K562 (cell line): Measurements from ENCODE around the gene TMEM129. TPM values are rescaled to one million over a fixed set of nuclear protein-coding genes. Genes with fewer than 3 reads are reported as not detected.

Experiments used
- BRD4 ChIP-seq: fragments of 200-600 bp; sonication (generic); IDR thresholded peaks from 2 replicates; pipeline ENCODE4 v1.6.1; 2017; ENCODE audit warnings: inconsistent platforms
- CBX2 ChIP-seq: fragments of 200-600 bp; sonication (generic); IDR thresholded peaks from one replicate; pipeline ENCODE4 v1.6.1; 2012; ENCODE audit warnings: mild to moderate bottlenecking, low read length, inconsistent platforms; ENCODE audit not compliant: insufficient read depth, poor library complexity, severe bottlenecking
- CHD4 ChIP-seq: fragments of 200-600 bp; sonication (generic); IDR thresholded peaks from 3 replicates; pipeline ENCODE4 v1.6.1; 2012; ENCODE audit warnings: low read depth, mild to moderate bottlenecking, mixed read lengths, low read length, inconsistent platforms; ENCODE audit not compliant: insufficient read depth, insufficient replicate concordance, poor library complexity, severe bottlenecking
- COPS2 ChIP-seq: fragments of 450-650 bp; conservative IDR thresholded peaks from 2 replicates; pipeline ENCODE4 v1.6.1; 2016; ENCODE audit warnings: mild to moderate bottlenecking, moderate library complexity
- CTBP1 ChIP-seq: fragments of 450-650 bp; IDR thresholded peaks from 2 replicates; pipeline ENCODE4 v1.6.1; 2016; ENCODE audit warnings: borderline replicate concordance
- EP400 ChIP-seq: fragments of 450-650 bp; IDR thresholded peaks from 2 replicates; pipeline ENCODE4 v1.6.1; 2017; ENCODE audit warnings: antibody characterized with exemption, mild to moderate bottlenecking, moderate library complexity
- HNRNPUL1 ChIP-seq: fragments of 200-400 bp; formaldehyde crosslinking; IDR thresholded peaks from 2 replicates; pipeline ENCODE4 v1.6.1; 2017; ENCODE audit warnings: low read length
- ID3 ChIP-seq, 2 experiments: fragments of 250-450 bp in 1 of 2; fragments of 450-650 bp in 1 of 2; sonication (Bioruptor Pico) in 1 of 2; IDR thresholded peaks; 2 replicates each; pipeline versions ENCODE4 v1.6.1 to v1.8.0; 2016 to 2021; ENCODE audit warnings: mild to moderate bottlenecking in 2 of 2, moderate library complexity in 2 of 2, missing compliant biosample characterization in 1 of 2, missing genetic modification characterization in 1 of 2
- KHSRP ChIP-seq: fragments of 450-650 bp; IDR thresholded peaks from 2 replicates; pipeline ENCODE4 v1.6.1; 2017
- MECOM ChIP-seq: fragments of 250-450 bp; sonication (Bioruptor Pico); IDR thresholded peaks from 2 replicates; pipeline ENCODE4 v1.8.0; 2022; ENCODE audit warnings: inconsistent platforms
- MIER1 ChIP-seq: fragments of 450-650 bp; IDR thresholded peaks from 2 replicates; pipeline ENCODE4 v1.6.1; 2016; ENCODE audit warnings: antibody characterized with exemption, mild to moderate bottlenecking, low read depth
- MTA3 ChIP-seq: fragments of 450-650 bp; formaldehyde crosslinking; IDR thresholded peaks from 2 replicates; pipeline ENCODE4 v1.6.1; 2017; ENCODE audit warnings: mild to moderate bottlenecking, borderline replicate concordance
- PPARD ChIP-seq: fragments of 250-450 bp; sonication (Bioruptor Pico); IDR thresholded peaks from 2 replicates; pipeline ENCODE4 v1.8.0; 2022; ENCODE audit warnings: inconsistent platforms, mild to moderate bottlenecking, moderate library complexity
- RNF2 ChIP-seq: sonication (generic); IDR thresholded peaks from 2 replicates; pipeline ENCODE4 v1.6.1; 2016
- STAT5A ChIP-seq: IDR thresholded peaks from 2 replicates; pipeline ENCODE4 v1.6.1; 2012; ENCODE audit warnings: low read length, inconsistent platforms, borderline replicate concordance
- TBP ChIP-seq: optimal IDR thresholded peaks from 2 replicates; pipeline ENCODE3; 2011; ENCODE audit warnings: low read depth, low read length, improper control_type of control experiment
- TCF7L2 ChIP-seq: fragments of 150-350 bp; IDR thresholded peaks from 2 replicates; pipeline ENCODE4 v1.6.1; 2016; ENCODE audit warnings: low read depth, mild to moderate bottlenecking, low read length, moderate library complexity
- USF1 ChIP-seq: sonication (generic); formaldehyde crosslinking; IDR thresholded peaks from 2 replicates; pipeline ENCODE4 v1.9.0; 2022; ENCODE audit warnings: mild to moderate bottlenecking, missing genetic modification reagents
- ZBTB43 ChIP-seq: sonication (generic); formaldehyde crosslinking; IDR thresholded peaks from 2 replicates; pipeline ENCODE4 v1.8.0; 2023; ENCODE audit warnings: mild to moderate bottlenecking, missing genetic modification reagents
- ZFP1 ChIP-seq: fragments of 450-650 bp; formaldehyde crosslinking; IDR thresholded peaks from 2 replicates; pipeline ENCODE4 v1.4.0; 2020; ENCODE audit warnings: mild to moderate bottlenecking, mixed read lengths
- ZKSCAN1 ChIP-seq: fragments of 150-350 bp; IDR thresholded peaks from 2 replicates; pipeline ENCODE4 v1.6.1; 2016; ENCODE audit warnings: low read depth, low read length
- ZNF324 ChIP-seq: fragments of 250-450 bp; sonication (Bioruptor Pico); IDR thresholded peaks from 2 replicates; pipeline ENCODE4 v1.4.0; 2020; ENCODE audit warnings: mild to moderate bottlenecking
- ZNF354B ChIP-seq: fragments of 250-450 bp; sonication (Bioruptor Pico); IDR thresholded peaks from 2 replicates; pipeline ENCODE4 v1.4.0; 2020
- ZNF644 ChIP-seq: fragments of 200-800 bp; sonication (Bioruptor generic); IDR thresholded peaks from 2 replicates; pipeline ENCODE4 v1.6.1; 2016; ENCODE audit warnings: low read depth, missing genetic modification characterization, missing compliant biosample characterization
- polyA plus RNA-seq, 8 experiments: library from polyadenylated mRNA; depleted of rRNA in 4 of 8; stranded (reverse) in 5 of 8; unstranded in 3 of 8; fragments of >200 nt; fragmentation: Nextera tagmentation in 2 of 8; fragmentation: Illumina TruSeq in 1 of 8; extraction: Ambion mirVana in 2 of 8; extraction: Trizol in 1 of 8; gene quantifications; 2 replicates each; pipeline versions ENCODE4 v1.2.1 to v1.2.3, GENCODE V29; 2011 to 2014; ENCODE audit warnings: inconsistent platforms in 1 of 8, missing spikeins in 1 of 8
- total RNA-seq, 7 experiments: library from RNA; depleted of rRNA in 6 of 7; stranded (reverse); fragments of >200 nt in 6 of 7; fragmentation: Illumina TruSeq in 2 of 7; extraction: Trizol in 2 of 7; gene quantifications; 2 replicates each; pipeline versions ENCODE4 v1.2.1 to v1.2.3, GENCODE V29; 2011 to 2021; ENCODE audit warnings: low replicate concordance in 1 of 7
- TF ChIP-seq, protein P1 (sequence below): fragments of 250-450 bp; sonication (Bioruptor Pico); IDR thresholded peaks from 2 replicates; pipeline ENCODE4 v1.8.0; 2022; ENCODE audit warnings: inconsistent platforms, mild to moderate bottlenecking, moderate library complexity, borderline replicate concordance

TMEM129 gene
- total and polyA plus RNA-seq, 9 of the 15 experiments (the other 6 are each of a cell fraction or from before 2014, with no cell fraction given): 0.34 to 47.2 (median 18.8) TPM

DNA sequence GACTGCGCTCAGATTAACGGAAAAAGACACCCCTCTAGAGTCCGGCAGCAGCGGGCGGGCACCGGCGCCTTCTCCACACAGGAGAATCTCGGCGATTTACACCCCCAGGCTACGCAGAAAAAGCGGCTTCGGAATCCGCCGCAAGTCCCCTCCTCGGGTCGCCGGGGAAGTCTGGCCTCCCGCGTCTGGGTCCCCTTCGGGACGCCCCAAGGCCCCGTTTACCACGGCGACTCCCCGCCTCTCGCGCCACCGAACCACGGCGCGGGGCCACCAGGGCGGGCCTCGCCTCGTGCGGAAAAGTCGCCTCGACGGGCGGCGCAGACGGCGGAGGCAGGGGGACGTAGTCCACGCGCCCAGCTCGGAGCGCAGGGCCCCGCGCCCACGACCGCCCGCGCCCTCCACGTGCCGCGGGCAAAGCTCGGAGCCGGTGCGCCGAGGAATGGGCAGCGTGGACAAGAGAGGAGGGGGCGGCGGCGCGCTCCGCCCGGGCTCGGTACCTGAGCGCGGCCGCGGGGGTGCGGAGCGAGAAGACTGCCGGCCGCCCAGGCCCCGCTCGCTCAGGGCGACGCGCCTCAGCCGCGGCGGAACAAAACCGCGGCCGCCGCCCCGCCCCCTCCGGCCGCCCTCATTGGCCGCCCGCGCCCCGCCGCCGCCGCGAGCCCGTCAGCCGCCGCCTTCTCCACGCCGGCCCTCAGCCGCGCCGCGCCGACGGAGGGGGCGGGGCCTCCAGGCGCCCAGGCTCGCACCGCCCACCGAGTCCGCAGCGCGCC is 37.2 kb downstream of the TMEM129 start, which contains the start of gene FAM53A (continued):
- TF ChIP-seq CBX2: no peak
- TF ChIP-seq ZNF644: no peak
- TF ChIP-seq, protein P1, sequence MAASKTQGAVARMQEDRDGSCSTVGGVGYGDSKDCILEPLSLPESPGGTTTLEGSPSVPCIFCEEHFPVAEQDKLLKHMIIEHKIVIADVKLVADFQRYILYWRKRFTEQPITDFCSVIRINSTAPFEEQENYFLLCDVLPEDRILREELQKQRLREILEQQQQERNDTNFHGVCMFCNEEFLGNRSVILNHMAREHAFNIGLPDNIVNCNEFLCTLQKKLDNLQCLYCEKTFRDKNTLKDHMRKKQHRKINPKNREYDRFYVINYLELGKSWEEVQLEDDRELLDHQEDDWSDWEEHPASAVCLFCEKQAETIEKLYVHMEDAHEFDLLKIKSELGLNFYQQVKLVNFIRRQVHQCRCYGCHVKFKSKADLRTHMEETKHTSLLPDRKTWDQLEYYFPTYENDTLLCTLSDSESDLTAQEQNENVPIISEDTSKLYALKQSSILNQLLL (CRISPR knock-in tag): no peak
- TF ChIP-seq USF1 (CRISPR knock-in tag): 0 out of 2 replicates have a peak, but pooled peaks have one; percentile 33
- no peak for TF ChIP-seq ZNF324
- TF ChIP-seq EP400: peak; percentile 17; the same call in 1 of the 2 replicates
- TF ChIP-seq BRD4: no peak
- TF ChIP-seq TBP: peak; percentile 56
- peak; percentile 99 for TF ChIP-seq CTBP1
- TF ChIP-seq MECOM (CRISPR knock-in tag): no peak
- no peak for TF ChIP-seq MIER1
- no peak for TF ChIP-seq STAT5A
- TF ChIP-seq ID3 (CRISPR knock-in tag; IDR thresholded peaks at IDR 0.05): no peak
- TF ChIP-seq ID3 (tag; IDR thresholded peaks at IDR 0.05): peak; percentile 75; the same call in 1 of the 2 replicates
- no peak for TF ChIP-seq KHSRP
- TF ChIP-seq ZNF354B: no peak
- TF ChIP-seq RNF2: peak; percentile 63; the same call in 1 of the 2 replicates
- no peak for TF ChIP-seq CHD4
- no peak for TF ChIP-seq COPS2
- no peak for TF ChIP-seq ZKSCAN1
- no peak for TF ChIP-seq HNRNPUL1
- TF ChIP-seq MTA3: peak; percentile 74; the same call in 1 of the 2 replicates
- TF ChIP-seq TCF7L2: no peak
- no peak for TF ChIP-seq ZFP1 (CRISPR knock-in tag)
- TF ChIP-seq PPARD (CRISPR knock-in tag): no peak
- TF ChIP-seq ZBTB43 (CRISPR knock-in tag): peak; percentile 73; the same call in 1 of the 2 replicates
